Aorta (tissue), 5 donors: ENCODE results near the gene ARMH4. TPM values are rescaled to one million over a fixed set of nuclear protein-coding genes. Genes with fewer than 3 reads are reported as not detected.

ENCODE experiments used
- ATAC-seq: fragments of 200-7000 bp; cut with Tn5 transposase; one replicate; pipeline ENCODE4 v1.9.1; 2022; ENCODE audit warnings: moderate library complexity; ENCODE audit not compliant: low FRiP score
- DNase-seq, 2 donors: peaks; one replicate each; pipeline ENCODE4 v3.0.0-alpha.2; 2020
- H3K27ac ChIP-seq, 2 donors: one replicate each; pipeline ENCODE4 v1.5.1; 2013; ENCODE audit warnings: low read length in 2 of 2, mild to moderate bottlenecking in 2 of 2, moderate library complexity in 2 of 2, control low read depth in 1 of 2, inconsistent platforms in 1 of 2, low read depth in 1 of 2
- H3K27me3 ChIP-seq, 2 donors: one replicate each; pipeline ENCODE4 v1.6.1; 2013; ENCODE audit warnings: control low read depth in 1 of 2, low read length in 1 of 2, mild to moderate bottlenecking in 1 of 2, moderate library complexity in 1 of 2; ENCODE audit not compliant: insufficient read depth in 2 of 2, control insufficient read depth in 1 of 2
- H3K36me3 ChIP-seq, 2 donors: one replicate each; pipeline ENCODE4 v1.6.1; 2013; ENCODE audit warnings: control low read depth in 1 of 2, low read length in 1 of 2, mild to moderate bottlenecking in 1 of 2; ENCODE audit not compliant: insufficient read depth in 2 of 2, control insufficient read depth in 1 of 2
- H3K4me1 ChIP-seq, 2 donors: one replicate each; pipeline ENCODE4 v1.6.1; 2013; ENCODE audit warnings: low read length in 2 of 2, control low read depth in 1 of 2, mild to moderate bottlenecking in 1 of 2, moderate library complexity in 1 of 2; ENCODE audit not compliant: insufficient read depth in 2 of 2, control insufficient read depth in 1 of 2
- H3K4me3 ChIP-seq, 2 donors: one replicate each; pipeline ENCODE4 v1.5.1; 2013; ENCODE audit warnings: low read length in 2 of 2, control low read depth in 1 of 2, mild to moderate bottlenecking in 1 of 2
- H3K9me3 ChIP-seq: one replicate; pipeline ENCODE4 v1.6.1; 2013; ENCODE audit warnings: mild to moderate bottlenecking, low read length; ENCODE audit not compliant: control insufficient read depth
- WGBS, 2 donors: extraction: QIAGEN DNeasy Blood & Tissue Kit; methylation state at CpG; one replicate each; pipeline ENCODE4 v1.1.7; 2013; 5-methylcytosine and 5-hydroxymethylcytosine counted together
- intact Hi-C, 2 donors: fragments of 100-400 bp; cut with DNase I; formaldehyde crosslinking; loops; one replicate each; pipeline versions ENCODE4 v1.14.2 to v1.15.0; 2022
- polyA plus RNA-seq, 2 donors: library from polyadenylated mRNA; stranded (reverse); fragments of 200-250 nt; gene quantifications; one replicate each; pipeline ENCODE4 v1.2.3, GENCODE V29; 2013
- total RNA-seq, 2 donors: library from RNA; stranded (reverse); fragmentation: NEBNext Ultra II Directional; extraction: Animal tissue kit (Norgen Biotek cat#: 25700); gene quantifications; one replicate each; pipeline ENCODE4 v1.2.1, GENCODE V29; 2021
- donor health status: healthy with polysubstance abuse.
- donor health status: Bipolar disorder and iron deficiency.
- donor health status: DM: no; HTN: no; CAD: no.
- donor health status: DM: no; HTN: no; CAD: no.
- donor health status: DM: yes; HTN: yes; CAD: no.

The ARMH4 gene
- total and polyA plus RNA-seq, 4 donors, result 0.92 to 14.6 (median 5.1) TPM

DNA sequence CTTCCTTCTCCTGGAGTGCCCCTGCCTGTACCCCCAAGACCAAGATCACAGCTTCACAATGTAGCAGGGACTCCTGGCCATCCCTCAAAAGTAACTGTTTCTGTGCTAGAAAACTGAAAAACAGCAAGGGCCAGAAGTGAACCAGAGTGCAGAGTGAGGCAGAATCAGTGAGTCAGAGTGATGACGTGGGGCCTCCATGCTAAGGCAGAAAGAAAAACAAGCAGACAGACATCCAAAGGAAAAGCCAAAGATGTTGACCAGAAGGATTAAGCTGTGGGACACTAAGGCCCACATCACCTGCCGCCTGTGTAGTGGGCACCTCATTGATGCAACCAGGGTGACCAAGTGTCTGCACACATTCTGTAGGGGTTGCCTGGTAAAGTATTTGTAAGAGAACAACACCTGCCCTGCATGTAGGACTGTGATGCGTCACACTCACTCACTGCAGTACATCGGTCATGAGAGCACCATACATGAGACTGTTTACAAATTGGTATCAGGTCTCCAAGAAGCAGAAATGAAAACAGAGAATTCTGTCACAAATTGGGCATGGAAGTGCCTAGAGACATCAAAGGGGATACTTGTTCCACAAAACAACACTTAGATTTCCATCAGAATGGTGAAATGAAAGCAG lies 51.2 kb downstream of the ARMH4 start:
- intact Hi-C loops, result no loop called here

DNA sequence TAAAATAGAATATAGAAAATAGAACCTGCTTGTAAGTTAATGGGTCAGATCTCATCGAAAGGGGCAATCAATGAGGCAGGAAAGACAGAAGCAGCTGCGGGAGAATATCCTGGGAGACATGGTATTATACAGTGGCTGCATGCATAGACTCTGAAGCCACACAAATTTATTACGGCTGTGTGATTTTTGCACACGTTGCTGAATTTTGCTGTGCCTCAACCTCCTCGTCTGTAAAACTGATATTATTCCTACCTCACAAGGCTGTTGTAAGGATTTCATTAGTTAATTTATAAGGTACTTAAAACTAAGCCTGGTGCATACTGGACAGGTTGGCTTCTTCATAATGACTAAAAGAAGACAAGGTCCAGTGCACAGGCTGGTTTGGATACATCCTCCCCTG lies 52.3 kb downstream of the ARMH4 start:
- ATAC-seq, result no peak
- no peaks in the 10 kb centered on the region for H3K27me3 ChIP-seq
- H3K27ac ChIP-seq, result no peak overlapping the region
- peaks cover 0 to 6% of the 10 kb centered on the region in 2 donors for H3K36me3 ChIP-seq
- no peaks in the 10 kb centered on the region for H3K9me3 ChIP-seq
- H3K4me3 ChIP-seq, result no peak overlapping the region
- H3K4me1 ChIP-seq, result no peaks in the 10 kb centered on the region
- WGBS, 2 donors, result 91 to 94% methylated on average over 5 of the region's 5 CpGs
- no peak for DNase-seq
- intact Hi-C loops, result no loop called here

More for the DNA sequence above, 51.2 kb downstream of the ARMH4 start:
- ATAC-seq, result no peak
- Histone ChIP-seq H3K4me3 (no peak overlapping the region), H3K4me1 (no peaks in the 10 kb centered on the region), H3K9me3 (no peaks in the 10 kb centered on the region), H3K36me3 (peaks cover 0 to 5% of the 10 kb centered on the region in 2 donors), H3K27ac (no peak overlapping the region), H3K27me3 (no peaks in the 10 kb centered on the region)
- 87% methylated on average over 4 of the region's 4 CpGs for WGBS, 2 donors
- no peak for DNase-seq

DNA sequence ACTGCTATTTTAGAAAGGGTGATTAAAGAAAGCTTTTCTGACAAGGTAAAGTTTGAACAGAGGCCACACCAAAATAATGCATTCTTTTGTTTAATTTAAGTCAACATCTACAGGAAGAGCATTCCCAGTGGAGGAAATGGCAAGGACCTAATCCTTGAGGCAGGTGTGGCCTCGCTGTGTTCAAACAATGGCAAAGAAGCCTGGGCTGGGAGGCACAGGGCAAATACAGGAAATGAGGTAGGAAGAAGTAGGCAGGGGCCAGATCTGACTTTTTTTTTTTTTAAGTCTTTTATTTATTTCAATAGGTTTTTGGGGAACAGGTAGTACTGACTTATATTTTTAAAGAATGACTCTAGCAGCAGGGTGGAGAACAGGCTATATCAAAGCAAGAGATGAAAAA lies 53.5 kb downstream of the ARMH4 start:
- ATAC-seq, result no peak
- H3K27ac ChIP-seq, result no peak overlapping the region
- H3K27me3 ChIP-seq, result no peaks in the 10 kb centered on the region
- DNase-seq, result no peak
- peaks cover 0 to 6% of the 10 kb centered on the region in 2 donors for H3K36me3 ChIP-seq
- no peaks in the 10 kb centered on the region for H3K4me1 ChIP-seq
- no peaks in the 10 kb centered on the region for H3K9me3 ChIP-seq
- intact Hi-C loops, result no loop called here
- 37 to 54% methylated on average over 1 of the region's 1 CpG for WGBS, 2 donors
- H3K4me3 ChIP-seq, result no peak overlapping the region

DNA sequence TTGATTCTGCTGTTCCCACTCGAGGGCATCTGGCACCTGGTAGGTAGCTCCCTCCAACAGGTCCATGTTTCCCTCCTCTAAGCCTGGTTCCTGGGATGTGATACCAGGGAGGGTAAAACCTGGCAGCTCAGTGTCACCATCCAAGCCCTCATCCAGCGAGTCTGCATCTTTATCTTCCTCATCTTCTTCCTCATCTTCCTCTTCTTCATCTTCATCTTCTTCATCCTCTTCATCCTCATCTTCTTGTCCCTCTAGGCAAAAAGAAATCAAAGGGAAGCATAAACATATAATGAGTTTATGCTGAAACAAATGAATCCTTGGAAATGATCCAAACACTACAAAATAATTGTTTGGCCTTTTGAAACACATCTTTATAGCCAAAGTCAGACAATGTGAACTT lies 55.3 kb downstream of the ARMH4 start:
- intact Hi-C loops, result no loop called here
- H3K27ac ChIP-seq, result no peak overlapping the region
- H3K4me1 ChIP-seq, result no peaks in the 10 kb centered on the region
- no peaks in the 10 kb centered on the region for H3K9me3 ChIP-seq
- no peaks in the 10 kb centered on the region for H3K27me3 ChIP-seq
- DNase-seq, result no peak
- H3K4me3 ChIP-seq, result no peak overlapping the region
- WGBS, 2 donors, result 79 to 85% methylated on average over 2 of the region's 2 CpGs
- ATAC-seq, result no peak
- H3K36me3 ChIP-seq, result peaks cover 0 to 6% of the 10 kb centered on the region in 2 donors

DNA sequence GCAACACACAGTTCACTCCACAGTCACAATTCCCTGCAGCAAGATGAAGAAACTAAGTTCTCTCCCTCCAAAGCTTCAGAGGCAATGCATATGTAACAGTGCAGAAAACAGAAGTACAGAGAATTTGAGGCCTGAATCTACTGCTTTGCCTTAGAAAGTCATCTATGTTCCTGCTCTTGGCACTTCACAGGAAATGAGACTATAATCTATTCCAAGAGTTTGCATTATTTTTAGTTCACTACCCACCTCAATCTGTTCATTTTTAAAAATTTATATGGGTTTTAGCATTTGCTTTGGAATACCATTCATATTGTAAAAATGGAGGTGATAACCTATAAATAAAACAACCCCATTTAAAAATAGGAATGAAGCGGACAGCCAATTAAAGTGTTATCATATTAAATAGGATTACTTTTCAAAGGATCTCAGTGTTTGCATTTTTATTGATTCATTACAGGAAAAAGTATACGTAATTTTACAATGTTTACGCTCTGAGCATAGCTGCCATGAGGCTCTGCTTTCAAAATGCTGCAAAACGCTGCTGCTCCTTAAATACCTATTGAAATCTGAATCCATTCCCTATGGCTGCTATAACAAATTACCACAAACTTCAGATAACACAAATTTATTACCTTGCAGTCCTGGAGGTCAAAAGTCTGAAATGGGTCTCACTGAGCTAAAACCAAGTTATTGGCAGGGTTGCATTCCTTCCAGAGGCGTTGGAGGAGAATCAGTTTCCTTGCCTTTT lies 60.0 kb downstream of the ARMH4 start:
- no peak overlapping the region for H3K27ac ChIP-seq
- no peaks in the 10 kb centered on the region for H3K4me1 ChIP-seq
- no peaks in the 10 kb centered on the region for H3K9me3 ChIP-seq
- WGBS, 2 donors, result 90% methylated on average over 5 of the region's 5 CpGs
- no peak overlapping the region for H3K4me3 ChIP-seq
- intact Hi-C loops, result no loop called here
- ATAC-seq (no peak), DNase-seq (no peak)
- H3K36me3 ChIP-seq, result peaks cover 0 to 5% of the 10 kb centered on the region in 2 donors
- no peaks in the 10 kb centered on the region for H3K27me3 ChIP-seq

DNA sequence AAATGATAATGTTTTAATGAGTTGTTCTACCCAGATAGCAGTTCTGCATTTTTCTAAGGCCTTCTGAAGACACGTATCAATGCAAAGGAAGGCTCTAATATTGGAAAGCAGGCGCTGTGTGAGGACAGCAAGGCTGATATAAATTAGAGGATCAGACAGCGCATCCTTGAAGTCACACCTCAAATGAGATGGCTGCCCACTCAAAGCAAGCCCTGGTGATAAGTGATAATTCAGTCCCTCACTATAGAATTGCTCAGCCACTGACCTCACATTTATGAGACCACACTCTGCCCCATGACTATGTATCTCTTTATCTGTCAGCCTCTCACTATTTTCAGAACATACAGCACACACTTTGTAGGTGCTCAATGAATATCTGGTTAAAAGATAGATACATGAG lies 62.4 kb downstream of the ARMH4 start:
- Histone ChIP-seq H3K27me3 (no peaks in the 10 kb centered on the region), H3K4me1 (no peaks in the 10 kb centered on the region), H3K36me3 (no peaks in the 10 kb centered on the region), H3K9me3 (no peaks in the 10 kb centered on the region), H3K27ac (no peak overlapping the region), H3K4me3 (no peak overlapping the region)
- ATAC-seq (no peak), DNase-seq (no peak)
- WGBS, 2 donors, result 100% methylated on average over 3 of the region's 3 CpGs
- intact Hi-C loops, result no loop called here

DNA sequence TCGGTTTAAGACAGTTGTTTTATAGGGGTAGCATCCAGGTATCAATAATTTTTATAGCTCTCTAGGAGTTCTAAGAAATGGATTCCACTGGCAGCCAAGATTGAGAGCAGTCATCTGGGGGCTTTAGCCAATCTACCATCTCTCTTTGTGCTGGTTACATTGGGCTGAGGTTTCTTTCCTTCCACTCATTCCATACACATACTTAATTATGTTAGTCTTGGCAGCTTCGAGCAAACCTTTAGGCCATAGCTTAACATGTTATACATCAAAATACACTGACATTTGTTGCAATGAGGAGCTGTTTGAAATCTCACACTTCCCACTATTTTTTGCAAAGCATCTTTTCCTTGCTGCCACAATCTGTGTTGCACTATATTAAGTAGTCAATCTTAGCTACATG lies 63.1 kb downstream of the ARMH4 start:
- H3K36me3 ChIP-seq, result no peaks in the 10 kb centered on the region
- no peak overlapping the region for H3K27ac ChIP-seq
- H3K27me3 ChIP-seq, result no peaks in the 10 kb centered on the region
- no peaks in the 10 kb centered on the region for H3K4me1 ChIP-seq
- no peak overlapping the region for H3K4me3 ChIP-seq
- ATAC-seq, result no peak
- no peaks in the 10 kb centered on the region for H3K9me3 ChIP-seq
- 31 to 47% methylated on average over 2 of the region's 2 CpGs for WGBS, 2 donors
- DNase-seq, result no peak
- intact Hi-C loops, result no loop called here

DNA sequence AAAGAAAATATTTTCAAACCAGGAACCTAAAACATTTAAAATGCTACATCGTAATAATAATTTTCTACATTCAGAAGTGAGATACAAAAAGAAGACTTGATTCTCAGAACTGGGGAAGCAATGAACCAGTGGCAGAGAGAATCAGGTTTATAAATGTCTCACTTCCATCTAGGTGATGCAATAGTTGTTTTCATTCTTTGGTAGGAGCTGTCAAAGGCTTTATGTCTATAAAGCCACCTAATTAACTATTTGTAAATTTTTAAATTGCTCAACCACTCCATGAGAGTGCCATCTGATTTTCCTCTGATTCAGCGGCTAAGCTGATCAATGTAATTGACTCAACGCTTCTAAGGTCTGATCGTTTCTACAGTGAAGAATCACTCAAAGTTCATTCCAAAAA lies 66.1 kb downstream of the ARMH4 start:
- 84 to 86% methylated on average over 4 of the region's 4 CpGs for WGBS, 2 donors
- ATAC-seq, result no peak

DNA sequence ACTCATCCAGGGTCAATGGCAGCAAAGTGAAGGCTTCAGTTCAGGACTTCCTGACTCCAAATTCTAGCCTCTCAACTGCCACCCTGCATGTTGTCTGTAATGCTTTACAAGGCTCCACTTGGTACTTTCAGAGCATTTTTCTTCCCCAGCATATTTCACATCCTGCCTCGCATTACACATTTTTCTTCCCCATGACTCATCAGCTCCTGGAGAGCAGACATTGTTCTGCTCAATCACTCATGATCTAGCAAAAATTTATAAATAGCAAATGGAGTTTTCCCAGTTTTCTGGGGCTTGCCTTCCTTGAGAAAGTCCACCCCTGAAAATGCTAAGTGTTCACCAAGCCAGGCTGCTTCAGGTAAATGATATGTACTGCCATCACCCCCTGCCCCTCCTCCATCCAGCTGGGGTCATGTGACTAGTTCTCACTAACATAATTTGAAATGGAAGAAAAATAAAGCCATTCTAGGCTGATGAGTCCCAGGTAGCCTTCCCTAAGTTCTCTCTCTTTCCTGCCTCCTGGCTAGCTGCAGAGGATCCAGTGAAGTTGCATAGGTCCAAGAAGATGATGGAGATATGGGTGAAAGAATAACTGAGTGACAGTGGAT lies 69.4 kb downstream of the ARMH4 start:
- H3K4me1 ChIP-seq, result peaks cover 3 to 6% of the 10 kb centered on the region in 2 donors
- peak overlapping the region; percentile 87 to 91 for H3K27ac ChIP-seq
- ATAC-seq, result peak; percentile 85
- H3K9me3 ChIP-seq, result no peaks in the 10 kb centered on the region
- WGBS, 2 donors, result 0% methylated on average over 1 of the region's 1 CpG
- H3K27me3 ChIP-seq, result no peaks in the 10 kb centered on the region
- no peaks in the 10 kb centered on the region for H3K36me3 ChIP-seq
- intact Hi-C loops, result no loop called here
- no peak for DNase-seq
- no peak overlapping the region for H3K4me3 ChIP-seq

More for the DNA sequence above, 66.1 kb downstream of the ARMH4 start:
- intact Hi-C loops, result no loop called here
- H3K4me3 ChIP-seq, result no peak overlapping the region
- no peaks in the 10 kb centered on the region for H3K27me3 ChIP-seq
- peaks cover 0 to 3% of the 10 kb centered on the region in 2 donors for H3K4me1 ChIP-seq
- H3K36me3 ChIP-seq, result no peaks in the 10 kb centered on the region
- no peaks in the 10 kb centered on the region for H3K9me3 ChIP-seq
- no peak for DNase-seq
- no peak overlapping the region for H3K27ac ChIP-seq
